HepG2 (cell line): Measurements from ENCODE around the gene OSBPL10. TPM values are rescaled to one million over a fixed set of nuclear protein-coding genes. Genes with fewer than 3 reads are reported as not detected.

Experiments used
- BRCA1 ChIP-seq: sonication (generic); formaldehyde crosslinking; IDR thresholded peaks from 2 replicates; pipeline ENCODE4 v1.4.0; 2020; ENCODE audit warnings: missing genetic modification reagents
- ESRRA ChIP-seq: sonication (generic); formaldehyde crosslinking; IDR thresholded peaks from 2 replicates; pipeline ENCODE4 v1.5.1; 2020; ENCODE audit warnings: mild to moderate bottlenecking, low read depth, missing genetic modification reagents
- ETS1 ChIP-seq: sonication (generic); formaldehyde crosslinking; IDR thresholded peaks from 2 replicates; pipeline ENCODE4 v1.4.0; 2020; ENCODE audit warnings: missing genetic modification reagents
- KDM1A ChIP-seq: IDR thresholded peaks from 2 replicates; pipeline ENCODE4 v1.6.1; 2016; ENCODE audit warnings: missing compliant biosample characterization
- MED13 ChIP-seq: sonication (generic); formaldehyde crosslinking; IDR thresholded peaks from 2 replicates; pipeline ENCODE4 v1.5.0; 2020; ENCODE audit warnings: missing genetic modification reagents
- NCOA1 ChIP-seq: sonication (generic); formaldehyde crosslinking; IDR thresholded peaks from 2 replicates; pipeline ENCODE4 v1.9.0; 2021; ENCODE audit warnings: missing genetic modification reagents
- NCOA2 ChIP-seq: sonication (generic); formaldehyde crosslinking; IDR thresholded peaks from 2 replicates; pipeline ENCODE4 v1.8.0; 2022; ENCODE audit warnings: inconsistent platforms
- NFIC ChIP-seq: IDR thresholded peaks from 2 replicates; pipeline ENCODE4 v1.6.1; 2012; ENCODE audit warnings: mild to moderate bottlenecking, low read length, inconsistent platforms
- RAD51 ChIP-seq: fragments of 450-650 bp; IDR thresholded peaks from 2 replicates; pipeline ENCODE4 v1.6.1; 2016; ENCODE audit warnings: borderline replicate concordance
- RNF2 ChIP-seq: fragments of 450-650 bp; conservative IDR thresholded peaks from 2 replicates; pipeline ENCODE4 v1.6.1; 2016; ENCODE audit warnings: low read depth
- SRSF9 ChIP-seq: fragments of 200-400 bp; formaldehyde crosslinking; IDR thresholded peaks from 2 replicates; pipeline ENCODE4 v1.6.1; 2018; ENCODE audit warnings: borderline replicate concordance, mild to moderate bottlenecking, low read depth, low read length; ENCODE audit not compliant: insufficient read depth, poor library complexity, severe bottlenecking
- TARDBP ChIP-seq: sonication (generic); formaldehyde crosslinking; IDR thresholded peaks from 2 replicates; pipeline ENCODE4 v1.8.0; 2022; ENCODE audit warnings: mild to moderate bottlenecking, missing genetic modification reagents
- ZKSCAN8 ChIP-seq: IDR thresholded peaks from 2 replicates; pipeline ENCODE4 v1.6.1; 2016; ENCODE audit warnings: borderline replicate concordance, missing genetic modification reagents, missing compliant biosample characterization
- ZNF24 ChIP-seq: fragments of 450-650 bp; IDR thresholded peaks from 2 replicates; pipeline ENCODE4 v1.6.1; 2017; ENCODE audit warnings: antibody characterized with exemption, mild to moderate bottlenecking
- ZNF263 ChIP-seq: sonication (generic); formaldehyde crosslinking; IDR thresholded peaks from 2 replicates; pipeline ENCODE4 v1.4.0; 2020; ENCODE audit warnings: missing genetic modification reagents
- ZNF329 ChIP-seq: sonication (generic); formaldehyde crosslinking; IDR thresholded peaks from 2 replicates; pipeline ENCODE4 v1.9.0; 2021; ENCODE audit warnings: low read depth, mild to moderate bottlenecking, missing genetic modification reagents
- ZNF746 ChIP-seq: sonication (generic); formaldehyde crosslinking; IDR thresholded peaks from 2 replicates; pipeline ENCODE4 v1.8.0; 2022; ENCODE audit warnings: mild to moderate bottlenecking, missing genetic modification reagents
- ZNF790 ChIP-seq: sonication (generic); formaldehyde crosslinking; IDR thresholded peaks from 2 replicates; pipeline ENCODE4 v1.8.0; 2022; ENCODE audit warnings: missing genetic modification reagents, mild to moderate bottlenecking, borderline replicate concordance
- ZNF792 ChIP-seq: IDR thresholded peaks from 2 replicates; pipeline ENCODE4 v1.6.1; 2016
- polyA plus RNA-seq, 8 experiments: library from polyadenylated mRNA; depleted of rRNA in 3 of 8; stranded (reverse) in 7 of 8; unstranded in 1 of 8; fragments of >200 nt; fragmentation: Illumina TruSeq in 4 of 8; extraction: Trizol in 4 of 8; gene quantifications; 2 replicates each; pipeline versions ENCODE4 v1.2.1 to v1.2.3, GENCODE V29; 2011 to 2016; ENCODE audit warnings: low read depth in 4 of 8, missing spikeins in 1 of 8, mixed read lengths in 1 of 8; ENCODE audit not compliant: insufficient read depth in 1 of 8
- total RNA-seq, 5 experiments: library from RNA; depleted of rRNA; stranded (reverse); fragments of >200 nt; fragmentation: Illumina TruSeq; extraction: Trizol; gene quantifications; 2 replicates each; pipeline ENCODE4 v1.2.3, GENCODE V29; 2016; ENCODE audit warnings: low read depth in 1 of 5
- TF ChIP-seq, protein P1 (sequence below): IDR thresholded peaks from 2 replicates; pipeline ENCODE4 v1.6.1; 2012; ENCODE audit warnings: inconsistent platforms
- TF ChIP-seq, protein P2 (sequence below): sonication (generic); formaldehyde crosslinking; IDR thresholded peaks from 2 replicates; pipeline ENCODE4 v1.4.0; 2020; ENCODE audit warnings: missing genetic modification reagents, mild to moderate bottlenecking, borderline replicate concordance
- TF ChIP-seq, protein P3 (sequence below): sonication (generic); formaldehyde crosslinking; IDR thresholded peaks from 2 replicates; pipeline ENCODE4 v1.5.0; 2020; ENCODE audit warnings: mild to moderate bottlenecking, missing genetic modification reagents
- TF ChIP-seq, protein P4 (sequence below): sonication (generic); formaldehyde crosslinking; IDR thresholded peaks from 2 replicates; pipeline ENCODE4 v1.5.1; 2020; ENCODE audit warnings: mild to moderate bottlenecking, missing genetic modification reagents, borderline replicate concordance

The OSBPL10 gene
- total and polyA plus RNA-seq, 2 of the 13 experiments (the other 11 are each of a cell fraction or from before 2014, with no cell fraction given), result 10.3 to 28.6 TPM

GRCh38 chr3:31974471-31974870 lies 6.6 kb downstream of the OSBPL10 start (continued):
- TF ChIP-seq MED13 (no peak), ZNF263 (no peak), ETS1 (no peak), RAD51 (no peak), ZKSCAN8 (CRISPR knock-in tag) (0 out of 2 replicates have a peak, but pooled peaks have one; percentile 55), ZNF329 (no peak), ZNF792 (0 out of 2 replicates have a peak, but pooled peaks have one; percentile 43), SRSF9 (no peak), ZNF790 (CRISPR knock-in tag) (no peak), NCOA2 (CRISPR knock-in tag) (0 out of 2 replicates have a peak, but pooled peaks have one; percentile 25), BRCA1 (no peak), TARDBP (CRISPR knock-in tag) (peak; percentile 50; the same call in 1 of the 2 replicates), ESRRA (no peak), RNF2 (no peak), ZNF24 (no peak), NCOA1 (CRISPR knock-in tag) (no peak), ZNF746 (no peak), NFIC (no peak), KDM1A (no peak)
- TF ChIP-seq, protein P1, sequence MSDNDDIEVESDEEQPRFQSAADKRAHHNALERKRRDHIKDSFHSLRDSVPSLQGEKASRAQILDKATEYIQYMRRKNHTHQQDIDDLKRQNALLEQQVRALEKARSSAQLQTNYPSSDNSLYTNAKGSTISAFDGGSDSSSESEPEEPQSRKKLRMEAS, result no peak
- TF ChIP-seq, protein P2, sequence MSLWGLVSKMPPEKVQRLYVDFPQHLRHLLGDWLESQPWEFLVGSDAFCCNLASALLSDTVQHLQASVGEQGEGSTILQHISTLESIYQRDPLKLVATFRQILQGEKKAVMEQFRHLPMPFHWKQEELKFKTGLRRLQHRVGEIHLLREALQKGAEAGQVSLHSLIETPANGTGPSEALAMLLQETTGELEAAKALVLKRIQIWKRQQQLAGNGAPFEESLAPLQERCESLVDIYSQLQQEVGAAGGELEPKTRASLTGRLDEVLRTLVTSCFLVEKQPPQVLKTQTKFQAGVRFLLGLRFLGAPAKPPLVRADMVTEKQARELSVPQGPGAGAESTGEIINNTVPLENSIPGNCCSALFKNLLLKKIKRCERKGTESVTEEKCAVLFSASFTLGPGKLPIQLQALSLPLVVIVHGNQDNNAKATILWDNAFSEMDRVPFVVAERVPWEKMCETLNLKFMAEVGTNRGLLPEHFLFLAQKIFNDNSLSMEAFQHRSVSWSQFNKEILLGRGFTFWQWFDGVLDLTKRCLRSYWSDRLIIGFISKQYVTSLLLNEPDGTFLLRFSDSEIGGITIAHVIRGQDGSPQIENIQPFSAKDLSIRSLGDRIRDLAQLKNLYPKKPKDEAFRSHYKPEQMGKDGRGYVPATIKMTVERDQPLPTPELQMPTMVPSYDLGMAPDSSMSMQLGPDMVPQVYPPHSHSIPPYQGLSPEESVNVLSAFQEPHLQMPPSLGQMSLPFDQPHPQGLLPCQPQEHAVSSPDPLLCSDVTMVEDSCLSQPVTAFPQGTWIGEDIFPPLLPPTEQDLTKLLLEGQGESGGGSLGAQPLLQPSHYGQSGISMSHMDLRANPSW (CRISPR knock-in tag), result no peak
- TF ChIP-seq, protein P3, sequence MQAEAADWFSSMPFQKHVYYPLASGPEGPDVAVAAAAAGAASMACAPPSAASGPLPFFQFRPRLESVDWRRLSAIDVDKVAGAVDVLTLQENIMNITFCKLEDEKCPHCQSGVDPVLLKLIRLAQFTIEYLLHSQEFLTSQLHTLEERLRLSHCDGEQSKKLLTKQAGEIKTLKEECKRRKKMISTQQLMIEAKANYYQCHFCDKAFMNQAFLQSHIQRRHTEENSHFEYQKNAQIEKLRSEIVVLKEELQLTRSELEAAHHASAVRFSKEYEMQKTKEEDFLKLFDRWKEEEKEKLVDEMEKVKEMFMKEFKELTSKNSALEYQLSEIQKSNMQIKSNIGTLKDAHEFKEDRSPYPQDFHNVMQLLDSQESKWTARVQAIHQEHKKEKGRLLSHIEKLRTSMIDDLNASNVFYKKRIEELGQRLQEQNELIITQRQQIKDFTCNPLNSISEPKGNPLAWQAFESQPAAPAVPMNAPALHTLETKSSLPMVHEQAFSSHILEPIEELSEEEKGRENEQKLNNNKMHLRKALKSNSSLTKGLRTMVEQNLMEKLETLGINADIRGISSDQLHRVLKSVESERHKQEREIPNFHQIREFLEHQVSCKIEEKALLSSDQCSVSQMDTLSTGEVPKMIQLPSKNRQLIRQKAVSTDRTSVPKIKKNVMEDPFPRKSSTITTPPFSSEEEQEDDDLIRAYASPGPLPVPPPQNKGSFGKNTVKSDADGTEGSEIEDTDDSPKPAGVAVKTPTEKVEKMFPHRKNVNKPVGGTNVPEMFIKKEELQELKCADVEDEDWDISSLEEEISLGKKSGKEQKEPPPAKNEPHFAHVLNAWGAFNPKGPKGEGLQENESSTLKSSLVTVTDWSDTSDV, result no peak
- TF ChIP-seq, protein P4, sequence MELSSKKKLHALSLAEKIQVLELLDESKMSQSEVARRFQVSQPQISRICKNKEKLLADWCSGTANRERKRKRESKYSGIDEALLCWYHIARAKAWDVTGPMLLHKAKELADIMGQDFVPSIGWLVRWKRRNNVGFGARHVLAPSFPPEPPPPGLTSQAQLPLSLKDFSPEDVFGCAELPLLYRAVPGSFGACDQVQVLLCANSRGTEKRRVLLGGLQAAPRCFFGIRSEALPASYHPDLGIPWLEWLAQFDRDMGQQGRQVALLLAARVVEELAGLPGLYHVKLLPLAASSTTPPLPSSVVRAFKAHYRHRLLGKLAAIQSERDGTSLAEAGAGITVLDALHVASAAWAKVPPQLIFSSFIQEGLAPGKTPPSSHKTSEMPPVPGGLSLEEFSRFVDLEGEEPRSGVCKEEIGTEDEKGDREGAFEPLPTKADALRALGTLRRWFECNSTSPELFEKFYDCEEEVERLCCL (CRISPR knock-in tag), result no peak
